NCI-H128 (cell line): ENCODE measurements around the gene GBF1.

ENCODE experiments used
- DNase-seq: peaks from one replicate; lab custom pipeline; 2025; ENCODE audit not compliant: unreplicated experiment; lab: John Stamatoyannopoulos, UW

Gene GBF1

DNA sequence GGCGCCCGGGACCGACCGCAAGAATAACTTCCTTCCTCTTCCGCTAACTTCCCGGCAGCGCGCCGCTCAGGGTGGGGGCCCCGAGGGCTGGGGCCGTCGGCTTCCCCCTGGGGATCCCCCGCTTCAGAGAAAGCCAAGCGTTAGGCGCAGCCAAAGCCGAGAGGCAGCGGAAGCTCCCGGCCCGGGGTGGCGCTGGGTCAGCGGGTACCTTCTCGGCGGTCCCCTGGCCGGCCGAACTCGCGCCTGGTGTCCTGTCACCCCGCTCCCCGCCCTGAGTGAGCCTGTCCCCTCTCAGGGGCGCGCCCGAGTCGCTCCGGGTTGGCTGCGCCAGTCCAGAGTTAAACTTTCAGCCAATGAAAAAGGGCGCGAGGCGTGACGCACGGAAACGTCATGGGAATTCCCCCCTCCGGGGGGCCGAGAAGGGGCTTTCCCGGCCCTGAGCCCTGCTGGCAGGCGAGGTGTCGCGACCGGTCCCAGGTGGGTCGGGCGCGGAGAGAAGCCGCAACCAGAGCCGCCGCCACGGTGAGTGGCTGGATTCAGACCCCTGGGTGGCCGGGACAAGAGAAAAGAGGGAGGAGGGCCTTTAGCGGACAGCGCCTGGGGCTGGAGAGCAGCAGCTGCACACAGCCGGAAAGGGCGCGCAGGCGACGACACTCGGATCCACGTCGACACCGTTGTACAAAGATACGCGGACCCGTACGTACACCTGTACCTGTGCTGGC lies 148.9 kb downstream of the GBF1 start:
- no peak for DNase-seq

DNA sequence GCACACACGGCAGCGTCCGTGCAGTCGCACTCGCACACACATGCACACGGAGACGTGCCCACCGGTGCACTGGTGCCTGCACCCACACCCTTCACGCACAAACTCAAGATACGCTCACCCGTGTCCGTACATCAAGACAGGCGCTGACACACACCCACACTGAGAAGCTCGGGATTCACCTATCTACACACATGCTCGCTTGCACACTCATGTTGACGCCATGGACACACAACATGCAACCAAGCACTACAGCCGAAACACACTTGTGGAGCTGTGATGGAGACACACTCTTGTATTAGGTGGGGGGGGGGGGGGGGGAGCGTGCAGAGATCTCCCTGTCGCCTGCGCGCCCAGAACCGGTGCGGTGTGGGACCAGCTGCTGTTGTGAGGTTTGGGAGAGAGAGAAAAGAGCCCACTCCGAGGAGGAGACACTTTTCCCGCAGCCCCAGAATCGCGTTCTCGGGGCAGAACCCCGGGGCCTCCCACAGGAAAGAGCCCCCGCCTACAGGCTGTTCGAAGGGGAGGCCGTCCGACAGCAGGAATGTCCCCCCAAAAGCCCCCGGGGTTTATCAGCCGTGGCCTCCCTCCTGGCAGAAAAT lies 149.6 kb downstream of the GBF1 start:
- no peak for DNase-seq

DNA sequence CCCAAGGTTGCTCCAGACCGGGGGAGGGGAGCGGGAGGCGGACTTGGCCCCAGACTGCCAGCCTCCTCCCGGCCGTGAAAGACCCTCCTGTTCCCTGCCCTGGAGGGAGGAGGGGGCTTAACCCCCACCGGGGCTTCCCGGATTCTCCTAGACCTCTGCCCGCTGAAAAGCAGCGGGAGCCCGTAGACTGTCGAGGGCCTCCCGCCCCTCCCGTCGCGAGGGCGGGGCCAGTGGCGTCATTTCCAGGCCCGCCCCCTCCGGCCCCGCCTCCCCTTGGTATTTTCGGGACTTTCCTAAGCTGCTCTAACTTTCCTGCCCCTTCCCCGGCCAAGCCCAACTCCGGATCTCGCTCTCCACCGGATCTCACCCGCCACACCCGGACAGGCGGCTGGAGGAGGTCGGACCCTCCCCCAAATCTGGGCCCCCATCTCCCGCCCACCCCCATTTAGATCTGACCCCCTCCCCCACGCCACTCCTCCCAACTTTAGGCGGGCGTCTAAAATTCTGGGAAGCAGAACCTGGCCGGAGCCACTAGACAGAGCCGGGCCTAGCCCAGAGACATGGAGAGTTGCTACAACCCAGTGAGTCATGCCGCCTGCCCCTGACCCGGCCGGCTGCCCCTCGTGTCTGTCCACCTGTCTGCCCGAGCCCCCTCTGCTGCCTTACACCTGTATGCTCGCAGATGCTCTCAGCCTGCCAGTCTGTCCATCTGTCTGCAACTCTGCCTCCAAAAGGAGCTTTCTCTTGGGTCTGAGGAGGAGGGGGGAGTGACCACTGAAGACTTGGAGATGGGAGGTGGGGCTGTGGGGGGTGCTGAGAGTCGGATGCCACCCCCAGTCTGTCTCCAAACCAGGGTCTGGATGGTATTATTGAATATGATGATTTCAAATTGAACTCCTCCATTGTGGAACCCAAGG lies 150.3 kb downstream of the GBF1 start, which contains the start of gene NFKB2:
NFKB2 (plus strand) TSS at position 306 of the 917 bp plus-strand sequence; CDS start at position 561, 255 bp downstream.
- DNase-seq, result peak; percentile 4

- no peak for DNase-seq
Measured at GRCh38 chr10:102396317-102396650, 151.0 kb downstream of the GBF1 start.

DNA sequence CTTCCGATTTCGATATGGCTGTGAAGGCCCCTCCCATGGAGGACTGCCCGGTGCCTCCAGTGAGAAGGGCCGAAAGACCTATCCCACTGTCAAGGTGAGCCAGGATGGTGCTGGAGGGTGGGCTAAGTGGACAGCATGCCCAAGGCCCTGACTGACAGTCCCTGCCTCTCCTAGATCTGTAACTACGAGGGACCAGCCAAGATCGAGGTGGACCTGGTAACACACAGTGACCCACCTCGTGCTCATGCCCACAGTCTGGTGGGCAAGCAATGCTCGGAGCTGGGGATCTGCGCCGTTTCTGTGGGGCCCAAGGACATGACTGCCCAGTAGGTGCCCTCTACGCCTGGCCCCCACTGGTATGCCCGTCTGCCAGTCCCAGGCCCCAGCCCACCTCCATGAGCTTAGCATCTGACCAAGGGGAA lies 151.4 kb downstream of the GBF1 start:
- DNase-seq, result no peak

DNA sequence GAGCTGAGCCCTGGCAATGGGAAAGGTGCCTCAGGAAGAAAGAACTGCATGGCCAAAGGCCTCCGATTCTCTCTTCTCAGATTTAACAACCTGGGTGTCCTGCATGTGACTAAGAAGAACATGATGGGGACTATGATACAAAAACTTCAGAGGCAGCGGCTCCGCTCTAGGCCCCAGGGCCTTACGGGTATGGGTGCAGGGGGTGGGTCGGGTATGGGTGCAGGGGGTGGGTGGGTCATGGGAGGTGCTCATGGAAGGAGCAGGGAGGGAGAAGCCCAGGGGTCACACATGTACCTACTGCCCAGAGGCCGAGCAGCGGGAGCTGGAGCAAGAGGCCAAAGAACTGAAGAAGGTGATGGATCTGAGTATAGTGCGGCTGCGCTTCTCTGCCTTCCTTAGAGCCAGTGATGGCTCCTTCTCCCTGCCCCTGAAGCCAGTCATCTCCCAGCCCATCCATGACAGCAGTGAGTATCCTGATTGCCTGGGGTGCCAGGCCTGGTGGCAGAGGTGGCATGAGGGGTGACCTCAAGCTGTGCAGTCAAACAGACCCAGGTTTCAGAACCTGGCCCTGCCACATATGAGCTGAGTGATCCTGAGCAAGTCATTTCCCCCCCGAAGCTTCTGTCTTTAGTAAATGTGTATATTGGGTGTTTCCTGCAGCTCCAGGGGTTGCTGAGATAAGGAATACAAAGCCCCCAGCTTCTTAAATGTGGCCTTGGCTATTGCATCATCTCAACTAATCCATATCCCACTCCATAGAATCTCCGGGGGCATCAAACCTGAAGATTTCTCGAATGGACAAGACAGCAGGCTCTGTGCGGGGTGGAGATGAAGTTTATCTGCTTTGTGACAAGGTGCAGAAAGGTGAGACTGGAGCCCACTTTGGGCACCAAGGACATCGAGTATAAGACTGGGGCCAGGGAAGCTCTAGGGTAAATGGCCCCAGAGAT lies 152.2 kb downstream of the GBF1 start:
- DNase-seq, result no peak

- no peak for DNase-seq
Measured at GRCh38 chr10:102398172-102399020, 153.1 kb downstream of the GBF1 start.

- DNase-seq, result peak; percentile 36
Measured at GRCh38 chr10:102399217-102400021, 154.1 kb downstream of the GBF1 start.

GRCh38 chr10:102400076-102400475 lies 154.7 kb downstream of the GBF1 start:
- DNase-seq, result peak; percentile 19

GRCh38 chr10:102400598-102401341 lies 155.4 kb downstream of the GBF1 start:
- DNase-seq, result no peak

DNA sequence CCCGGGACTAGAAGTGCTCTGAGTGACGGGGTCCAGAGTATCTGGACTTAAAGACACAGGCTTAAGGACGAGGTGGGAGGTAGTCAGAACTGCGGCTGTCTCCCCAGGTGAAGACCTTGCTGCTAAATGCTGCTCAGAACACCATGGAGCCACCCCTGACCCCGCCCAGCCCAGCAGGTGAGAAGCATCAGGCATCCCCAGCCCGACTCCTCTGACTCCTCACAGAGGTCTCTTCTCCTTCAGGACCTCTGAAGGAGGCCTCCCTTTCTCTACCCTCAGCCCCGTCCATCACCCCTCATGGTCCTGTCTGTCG lies 156.0 kb downstream of the GBF1 start:
- DNase-seq, result no peak

DNA sequence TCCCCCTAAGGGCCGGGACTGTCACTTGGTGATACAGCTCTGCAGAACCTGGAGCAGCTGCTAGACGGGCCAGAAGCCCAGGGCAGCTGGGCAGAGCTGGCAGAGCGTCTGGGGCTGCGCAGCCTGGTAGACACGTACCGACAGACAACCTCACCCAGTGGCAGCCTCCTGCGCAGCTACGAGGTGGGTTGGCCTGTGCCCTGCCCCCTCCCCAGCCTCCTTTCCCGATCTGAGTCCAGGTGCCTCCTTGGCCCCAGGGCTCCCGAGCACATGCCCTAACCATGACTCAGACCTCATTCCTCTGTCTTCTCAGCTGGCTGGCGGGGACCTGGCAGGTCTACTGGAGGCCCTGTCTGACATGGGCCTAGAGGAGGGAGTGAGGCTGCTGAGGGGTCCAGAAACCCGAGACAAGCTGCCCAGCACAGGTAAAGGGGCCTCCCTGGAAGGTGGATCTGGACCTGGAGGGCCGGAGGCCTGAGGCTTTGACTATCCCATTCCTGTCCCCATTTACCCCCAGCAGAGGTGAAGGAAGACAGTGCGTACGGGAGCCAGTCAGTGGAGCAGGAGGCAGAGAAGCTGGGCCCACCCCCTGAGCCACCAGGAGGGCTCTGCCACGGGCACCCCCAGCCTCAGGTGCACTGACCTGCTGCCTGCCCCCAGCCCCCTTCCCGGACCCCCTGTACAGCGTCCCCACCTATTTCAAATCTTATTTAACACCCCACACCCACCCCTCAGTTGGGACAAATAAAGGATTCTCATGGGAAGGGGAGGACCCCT lies 156.6 kb downstream of the GBF1 start:
- DNase-seq, result no peak

DNA sequence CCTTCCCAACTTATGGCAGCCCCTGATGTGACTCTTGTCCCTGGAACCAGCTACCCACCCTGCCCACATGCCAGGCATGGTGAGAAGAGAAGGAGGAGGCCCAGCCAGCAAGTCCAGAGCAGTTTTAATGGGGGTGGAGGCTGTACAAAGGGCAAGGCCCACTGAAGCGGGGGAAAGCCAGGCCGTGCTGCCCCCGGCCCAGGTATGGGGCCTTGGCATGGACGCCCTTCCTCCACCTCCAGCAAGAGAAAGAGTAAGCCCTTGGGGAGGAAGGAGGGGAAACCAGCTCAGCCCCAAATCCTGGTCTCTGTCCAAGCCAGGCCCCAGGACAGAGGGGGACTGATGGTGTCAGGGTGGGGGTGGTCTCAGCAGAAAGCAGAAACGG lies 157.2 kb downstream of the GBF1 start:
- DNase-seq, result no peak

GRCh38 chr10:102403115-102403514 lies 157.8 kb downstream of the GBF1 start:
- DNase-seq, result no peak

DNA sequence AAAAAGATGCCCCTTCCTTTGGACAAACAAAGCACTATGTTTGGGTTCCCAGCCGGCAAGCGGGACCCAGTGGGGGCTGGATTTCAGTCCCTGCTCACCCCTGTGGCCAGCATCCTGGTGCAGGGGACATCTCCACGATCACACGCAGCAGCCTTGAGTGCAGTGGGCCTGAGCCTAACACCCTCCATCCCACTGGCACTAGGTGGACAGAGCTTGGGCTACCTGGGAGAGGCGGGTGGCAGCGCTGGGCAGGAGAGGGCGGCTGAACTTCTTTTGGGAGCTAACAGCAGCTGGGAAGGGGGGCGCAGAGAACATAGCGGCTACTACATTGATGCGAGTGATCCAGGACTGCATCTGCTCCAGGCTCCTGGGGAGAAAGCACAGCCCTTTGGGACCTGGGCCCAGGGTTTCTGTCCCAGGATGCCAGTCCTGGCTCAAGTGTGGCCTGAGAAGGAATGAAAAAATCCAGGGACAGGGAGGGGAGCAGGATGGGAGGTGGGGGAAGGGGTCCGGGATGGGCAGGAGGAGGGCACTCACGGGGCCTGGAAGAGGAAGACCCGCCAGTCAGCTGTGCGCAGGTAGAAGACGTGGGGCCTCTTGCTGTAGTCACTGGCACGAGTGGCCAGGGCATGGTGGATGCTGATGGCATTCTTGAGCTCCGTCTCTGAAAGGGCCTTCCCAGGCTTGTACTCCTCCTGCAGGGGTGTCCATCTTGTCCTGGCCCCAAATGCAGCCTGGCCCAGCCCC lies 159.2 kb downstream of the GBF1 start:
- DNase-seq, result no peak

- DNase-seq, result no peak
Measured at GRCh38 chr10:102405108-102405571, 159.8 kb downstream of the GBF1 start.

DNA sequence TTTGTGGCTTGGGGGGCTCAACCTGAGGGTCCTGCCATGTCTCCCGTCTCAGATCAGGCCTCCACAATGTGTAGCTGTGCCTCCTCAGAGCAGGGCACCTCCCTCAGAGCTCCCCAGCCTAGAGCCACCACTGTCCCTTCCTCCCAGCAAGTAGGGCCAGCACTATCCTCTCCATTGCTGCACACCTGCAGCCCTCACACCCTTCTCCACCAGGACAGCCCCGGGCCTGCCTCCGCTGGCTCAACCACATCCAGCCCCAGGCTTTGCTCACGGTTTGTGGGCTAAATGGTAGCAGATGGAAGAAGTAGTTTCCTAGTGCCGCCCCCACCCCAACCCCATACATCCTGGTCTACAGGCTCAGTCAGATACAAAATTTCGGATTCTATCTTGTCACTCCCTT lies 160.3 kb downstream of the GBF1 start:
- DNase-seq, result no peak
